ENCODE measurements around the gene THAP11. TPM values are rescaled to one million over a fixed set of nuclear protein-coding genes. Genes with fewer than 3 reads are reported as not detected.

The THAP11 gene
- total RNA-seq, 1 donor from 2014 or later = 24.9 TPM

- Mint-ChIP-seq H3K4me3 (no peak overlapping the region), H3K27me3 (no peaks in the 10 kb centered on the region), H3K36me3 (ENCODE audit: low read depth) (peaks cover 24% of the 10 kb centered on the region), H3K4me1 (peaks cover 6% of the 10 kb centered on the region), H3K27ac (no peak overlapping the region), H3K9me3 (no peaks in the 10 kb centered on the region)
- ChIA-PET POLR2A (interaction anchor here (0.9 to 1.1 kb wide), 2 partner anchors 36 to 54 kb away, joined by 3 to 4 read pairs; no protein-coding TSS in a partner anchor), CTCF (interaction anchor here (0.8 to 1.3 kb wide), 2 partner anchors 48 to 152 kb away, joined by 3 read pairs; partner anchors contain the start of gene PSMB10)
- ATAC-seq (ENCODE audit: low read depth) (no peak), DNase-seq (no peak)
- intact Hi-C loops (cut with micrococcal nuclease) = no loop called here
- no peak for TF ChIP-seq CTCF (IDR thresholded peaks at IDR 0.05)
These were observed 46.2 kb downstream of the THAP11 start for GRCh38 chr16:67888331-67888730.

GRCh38 chr16:67892375-67892774, 50.3 kb downstream of the THAP11 start:
- ATAC-seq (ENCODE audit: low read depth) (no peak), DNase-seq (no peak)
- ChIA-PET CTCF (interaction anchor here (0.6 to 1.6 kb wide), 3 partner anchors 8 to 165 kb away, joined by 3 to 8 read pairs (median 3); no protein-coding TSS in a partner anchor), POLR2A (interaction anchor here (0.6 to 1.9 kb wide), 7 partner anchors 19 to 370 kb away, joined by 3 to 15 read pairs (median 3); partner anchors contain the start of genes GFOD2, NFATC3, PSMB10 and RANBP10)
- Mint-ChIP-seq H3K4me1 (peaks cover 28% of the 10 kb centered on the region), H3K9me3 (no peaks in the 10 kb centered on the region), H3K27ac (peak overlapping the region; percentile 77), H3K27me3 (no peaks in the 10 kb centered on the region), H3K36me3 (ENCODE audit: low read depth) (peaks cover 8% of the 10 kb centered on the region), H3K4me3 (peak overlapping the region; percentile 84)
- intact Hi-C loops (cut with micrococcal nuclease) = loop anchor here (2.0 kb wide), 3 partner anchors 20 to 192 kb away; partner anchors contain the start of genes EDC4, NFATC3 and SLC12A4
- TF ChIP-seq CTCF (IDR thresholded peaks at IDR 0.05) = no peak

GRCh38 chr16:67892899-67893742, 51.0 kb downstream of the THAP11 start, which contains the start of gene PSKH1:
Gene PSKH1, plus strand, starts transcription at chr16:67893254. Its CDS starts 15,496 bp downstream, at chr16:67908750.
- POLR2A ChIA-PET = interaction anchor here (0.6 to 1.9 kb wide), 9 partner anchors 20 to 371 kb away, joined by 3 to 15 read pairs (median 3); partner anchors contain the start of genes DDX28, DUS2, GFOD2 and NFATC3
- DNase-seq = peak; percentile 80
- intact Hi-C loops (cut with micrococcal nuclease) = loop anchor here (1.0 to 2.0 kb wide), 8 partner anchors 20 to 192 kb away; partner anchors contain the start of genes DDX28, DUS2, EDC4 and NFATC3
- CTCF ChIA-PET = interaction anchor here (0.6 to 1.6 kb wide), 3 partner anchors 9 to 141 kb away, joined by 3 to 8 read pairs (median 3); no protein-coding TSS in a partner anchor
- Mint-ChIP-seq H3K9me3 (no peaks in the 10 kb centered on the region), H3K27me3 (no peaks in the 10 kb centered on the region), H3K36me3 (ENCODE audit: low read depth) (peaks cover 8% of the 10 kb centered on the region), H3K27ac (peak within 1 kb of the TSS; percentile 86), H3K4me3 (peak within 1 kb of the TSS; percentile 94), H3K4me1 (peaks cover 31% of the 10 kb centered on the region)
- peak; percentile 99 for ATAC-seq (ENCODE audit: low read depth)
- no peak for TF ChIP-seq CTCF (IDR thresholded peaks at IDR 0.05)

Other genes starting within 250 kb of the THAP11 start
- 138 and 151 TPM in 2 replicates for gene CARMIL2, start 197.2 kb upstream of the THAP11 start, total RNA-seq
- gene ACD, start 182.1 kb upstream of the THAP11 start, total RNA-seq = 38.2 and 41.4 TPM in 2 replicates
- 5.9 and 6.0 TPM in 2 replicates for gene PARD6A, start 181.4 kb upstream of the THAP11 start, total RNA-seq
- 8.9 and 9.5 TPM in 2 replicates for gene ENKD1, start 175.6 kb upstream of the THAP11 start, total RNA-seq
- 2.4 and 4.6 TPM in 2 replicates for gene C16orf86, start 175.5 kb upstream of the THAP11 start, total RNA-seq
- gene GFOD2, start 123.0 kb upstream of the THAP11 start, total RNA-seq = 9.7 and 12.6 TPM in 2 replicates
- gene RANBP10, start 35.8 kb upstream of the THAP11 start, total RNA-seq = 25.2 and 30.6 TPM in 2 replicates
- gene TSNAXIP1, start 35.4 kb upstream of the THAP11 start, total RNA-seq = 1.2 and 1.9 TPM in 2 replicates
- 99.0 and 99.7 TPM in 2 replicates for gene NUTF2, start 4.6 kb downstream of the THAP11 start, total RNA-seq
- 50.7 and 54.2 TPM in 2 replicates for gene CENPT, start 5.4 kb downstream of the THAP11 start, total RNA-seq
- gene EDC4, start 30.7 kb downstream of the THAP11 start, total RNA-seq = 71.5 TPM in 2 replicates
- gene NRN1L, start 42.6 kb downstream of the THAP11 start, total RNA-seq = 0.69 and 1.4 TPM in 2 replicates
- gene PSKH1, start 50.9 kb downstream of the THAP11 start, total RNA-seq = 19.2 and 22.0 TPM in 2 replicates
- 4.1 and 6.2 TPM in 2 replicates for gene CTRL, start 89.5 kb downstream of the THAP11 start, total RNA-seq
- 202 and 232 TPM in 2 replicates for gene PSMB10, start 94.5 kb downstream of the THAP11 start, total RNA-seq
- 15.8 and 17.0 TPM in 2 replicates for gene LCAT, start 101.8 kb downstream of the THAP11 start, total RNA-seq
- gene SLC12A4, start 126.3 kb downstream of the THAP11 start, total RNA-seq = 24.6 and 37.9 TPM in 2 replicates
- 0.29 and 0.38 TPM in 2 replicates for gene DPEP3, start 138.2 kb downstream of the THAP11 start, total RNA-seq
- 10.5 and 13.8 TPM in 2 replicates for gene DPEP2, start 157.2 kb downstream of the THAP11 start, total RNA-seq
- gene DPEP2NB, start 173.6 kb downstream of the THAP11 start, total RNA-seq = not detected in 2 replicates
- 19.2 and 19.7 TPM in 2 replicates for gene DDX28, start 180.9 kb downstream of the THAP11 start, total RNA-seq
- 54.2 and 62.0 TPM in 2 replicates for gene DUS2, start 181.0 kb downstream of the THAP11 start, total RNA-seq
- 64.8 and 72.0 TPM in 2 replicates for gene NFATC3, start 243.1 kb downstream of the THAP11 start, total RNA-seq

Data from activated B cell treated with CpG ODN at 0.5 μM for 24 hours (primary cell).